ENCODE measurements around the gene ERVW-1.

Gene ERVW-1

DNA sequence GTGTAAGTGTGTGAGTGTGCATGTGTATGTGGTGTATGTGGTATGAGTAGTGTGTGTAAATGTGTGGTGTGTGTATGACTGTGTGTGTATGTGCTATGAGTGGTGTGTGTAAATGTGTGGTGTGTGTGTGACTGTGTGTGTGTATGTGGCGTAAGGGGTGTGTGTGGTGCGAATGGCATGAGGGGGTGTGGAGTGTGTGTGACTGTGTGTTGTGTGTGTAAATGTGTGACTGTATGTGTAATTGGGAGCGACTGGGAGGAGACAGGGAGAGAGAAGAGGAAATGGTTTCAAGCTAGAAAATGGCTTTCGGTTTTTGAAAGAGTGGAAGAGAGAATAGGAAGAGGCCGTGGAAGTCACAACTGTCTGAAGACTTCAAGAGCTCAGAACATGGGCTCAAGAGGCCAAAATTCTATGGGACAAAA is 54.0 kb downstream of the ERVW-1 start:
- no peak for DNase-seq (ENCODE audit: low spot score)

DNA sequence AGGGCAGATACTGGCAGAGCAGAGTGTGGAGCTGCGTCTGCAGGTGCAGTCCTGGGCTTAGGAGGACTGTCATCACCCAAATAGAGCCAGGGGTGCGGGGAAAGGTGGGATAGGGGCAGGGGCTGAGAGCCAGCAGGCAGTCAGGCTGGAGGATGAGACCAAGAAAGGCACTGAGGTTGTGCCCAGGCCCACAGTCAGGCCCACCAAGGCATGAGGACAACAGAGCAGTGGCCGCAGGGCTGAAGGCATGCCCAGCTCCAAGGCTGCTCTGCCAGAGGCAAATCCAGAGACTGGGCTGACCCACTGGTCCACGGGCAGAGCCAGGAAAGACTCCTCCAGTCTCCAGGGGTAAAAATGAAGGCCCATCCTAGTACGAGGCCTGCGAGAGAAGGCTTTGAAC is 54.8 kb downstream of the ERVW-1 start:
- no peak for DNase-seq (ENCODE audit: low spot score)

DNA sequence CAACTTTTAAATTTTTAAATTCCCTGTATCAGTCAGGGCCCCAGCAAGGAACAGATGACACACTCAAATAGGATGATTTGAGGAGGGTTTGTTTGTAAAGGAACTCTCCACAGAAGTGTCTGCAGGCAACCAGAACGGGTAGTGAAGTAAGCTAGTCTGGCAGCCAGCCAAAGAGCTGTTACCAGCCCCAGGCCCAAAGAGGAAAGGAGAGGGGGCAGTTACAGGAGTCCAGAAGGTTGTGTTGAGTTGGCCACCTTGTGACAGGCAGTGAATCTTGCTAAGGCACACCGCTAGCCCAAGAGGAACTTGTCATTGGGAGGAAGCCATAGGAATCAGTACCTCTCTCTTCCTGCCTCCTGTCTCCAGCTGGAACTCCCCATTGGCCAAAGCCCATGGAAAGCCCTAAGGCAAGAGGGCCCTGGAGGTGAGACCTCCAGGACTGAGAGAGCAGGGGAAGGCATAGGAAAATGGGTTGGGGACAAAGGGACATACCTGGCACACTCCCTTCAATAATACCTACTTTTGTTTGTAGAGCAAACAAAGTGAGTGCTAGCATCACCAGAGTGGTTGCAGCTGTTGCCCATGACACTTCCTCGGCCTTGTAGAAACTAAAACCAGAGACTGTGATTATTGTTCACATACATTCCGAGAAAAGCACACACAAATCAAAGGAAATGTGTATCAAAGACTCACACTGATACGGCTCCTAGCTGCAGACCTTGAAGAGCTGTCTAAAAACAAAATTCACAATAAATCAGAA is 55.9 kb downstream of the ERVW-1 start:
- DNase-seq (ENCODE audit: low spot score): no peak
